Progenitor cell of endocrine pancreas (in vitro differentiated cells): ENCODE data around the gene KCNQ1. TPM values are rescaled to one million over a fixed set of nuclear protein-coding genes. Genes with fewer than 3 reads are reported as not detected.
A peak's percentile ranks its signal among the peaks of the same experiment; 100 is the strongest.

Source experiments
- DNase-seq: peaks from one replicate; pipeline ENCODE4 v3.0.0; 2021; ENCODE audit warnings: low spot score; ENCODE audit not compliant: unreplicated experiment
- H3K27ac Mint-ChIP-seq: 2 replicates; pipeline ENCODE4 v1.8.0; 2021; ENCODE audit warnings: mild to moderate bottlenecking, moderate library complexity, mixed read lengths
- H3K27me3 Mint-ChIP-seq: 2 replicates; pipeline ENCODE4 v1.8.0; 2021; ENCODE audit warnings: mixed read lengths
- H3K36me3 Mint-ChIP-seq: 2 replicates; pipeline ENCODE4 v1.8.0; 2022; ENCODE audit warnings: mixed read lengths; ENCODE audit not compliant: insufficient read depth
- H3K4me1 Mint-ChIP-seq: 2 replicates; pipeline ENCODE4 v1.8.0; 2021; ENCODE audit warnings: low read depth, mixed read lengths
- H3K4me3 Mint-ChIP-seq: 2 replicates; pipeline ENCODE4 v1.8.0; 2021; ENCODE audit warnings: low read depth, mild to moderate bottlenecking, moderate library complexity, mixed read lengths
- H3K9me3 Mint-ChIP-seq: 2 replicates; pipeline ENCODE4 v1.8.0; 2021; ENCODE audit warnings: low read depth, mixed read lengths
- total RNA-seq: library from RNA; stranded (reverse); gene quantifications from 2 replicates; pipeline ENCODE4 v1.2.1, GENCODE V29; 2021
- TF ChIP-seq, protein P1 (sequence below): fragments of 200-600 bp; sonication (generic); IDR thresholded peaks from one replicate; pipeline ENCODE4 v1.5.0; 2021; ENCODE audit warnings: antibody characterized with exemption, mild to moderate bottlenecking; ENCODE audit not compliant: unreplicated experiment

KCNQ1 gene
- total RNA-seq, 1 donor from 2014 or later: 3.3 TPM

DNA sequence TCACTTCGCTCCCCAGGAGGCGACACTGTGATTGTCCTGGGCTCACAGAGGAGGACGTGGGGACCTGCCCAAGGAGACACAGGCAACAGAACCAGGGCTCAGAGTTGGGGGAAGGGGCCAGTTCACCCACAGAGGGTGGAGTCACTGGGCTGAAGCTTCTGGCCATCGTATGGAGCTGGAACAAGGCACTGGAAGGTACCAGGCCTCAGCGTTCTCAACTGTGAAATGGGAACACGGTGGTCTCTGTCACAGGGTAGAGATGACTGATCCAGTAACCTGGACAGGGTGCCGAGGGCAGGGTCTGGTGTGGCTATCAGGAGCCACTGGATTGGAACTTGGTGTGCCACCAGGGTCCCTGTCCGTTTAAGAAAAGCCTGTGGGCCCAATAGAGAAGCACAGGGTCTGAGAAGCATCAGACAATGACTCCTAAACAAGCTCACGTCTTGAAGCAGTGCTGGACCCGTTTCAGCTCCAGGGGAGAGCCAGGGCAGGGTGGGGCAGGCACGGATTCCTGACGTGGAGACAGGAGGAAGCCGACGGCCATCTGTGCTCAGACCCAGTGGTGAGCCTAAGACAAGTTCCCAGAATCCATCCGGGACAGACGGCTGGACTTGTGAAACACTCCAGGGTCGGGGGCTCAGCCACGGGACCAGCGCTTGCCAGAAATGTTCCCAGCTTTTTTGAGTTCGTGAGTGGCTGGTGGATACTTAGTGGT is 280.0 kb downstream of the KCNQ1 start:
- no peak for DNase-seq
- Mint-ChIP-seq H3K27me3 (peaks cover 5% of the 10 kb centered on the region), H3K4me3 (no peak overlapping the region), H3K4me1 (peaks cover 52% of the 10 kb centered on the region), H3K27ac (peak overlapping the region; percentile 94), H3K36me3 (no peaks in the 10 kb centered on the region), H3K9me3 (no peaks in the 10 kb centered on the region)
- TF ChIP-seq, protein P1, sequence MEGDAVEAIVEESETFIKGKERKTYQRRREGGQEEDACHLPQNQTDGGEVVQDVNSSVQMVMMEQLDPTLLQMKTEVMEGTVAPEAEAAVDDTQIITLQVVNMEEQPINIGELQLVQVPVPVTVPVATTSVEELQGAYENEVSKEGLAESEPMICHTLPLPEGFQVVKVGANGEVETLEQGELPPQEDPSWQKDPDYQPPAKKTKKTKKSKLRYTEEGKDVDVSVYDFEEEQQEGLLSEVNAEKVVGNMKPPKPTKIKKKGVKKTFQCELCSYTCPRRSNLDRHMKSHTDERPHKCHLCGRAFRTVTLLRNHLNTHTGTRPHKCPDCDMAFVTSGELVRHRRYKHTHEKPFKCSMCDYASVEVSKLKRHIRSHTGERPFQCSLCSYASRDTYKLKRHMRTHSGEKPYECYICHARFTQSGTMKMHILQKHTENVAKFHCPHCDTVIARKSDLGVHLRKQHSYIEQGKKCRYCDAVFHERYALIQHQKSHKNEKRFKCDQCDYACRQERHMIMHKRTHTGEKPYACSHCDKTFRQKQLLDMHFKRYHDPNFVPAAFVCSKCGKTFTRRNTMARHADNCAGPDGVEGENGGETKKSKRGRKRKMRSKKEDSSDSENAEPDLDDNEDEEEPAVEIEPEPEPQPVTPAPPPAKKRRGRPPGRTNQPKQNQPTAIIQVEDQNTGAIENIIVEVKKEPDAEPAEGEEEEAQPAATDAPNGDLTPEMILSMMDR: no peak

- TF ChIP-seq, protein P1: no peak
- Mint-ChIP-seq H3K27ac (peak overlapping the region; percentile 94), H3K4me1 (peaks cover 59% of the 10 kb centered on the region), H3K4me3 (peak overlapping the region; percentile 34), H3K27me3 (peaks cover 5% of the 10 kb centered on the region), H3K9me3 (no peaks in the 10 kb centered on the region), H3K36me3 (no peaks in the 10 kb centered on the region)
- no peak for DNase-seq
Measured at GRCh38 chr11:2725368-2726300, 280.8 kb downstream of the KCNQ1 start.

- Mint-ChIP-seq H3K9me3 (no peaks in the 10 kb centered on the region), H3K4me1 (peaks cover 64% of the 10 kb centered on the region), H3K36me3 (no peaks in the 10 kb centered on the region), H3K27me3 (peaks cover 3% of the 10 kb centered on the region), H3K27ac (peak overlapping the region; percentile 86), H3K4me3 (no peak overlapping the region)
- no peak for DNase-seq
- TF ChIP-seq, protein P1: no peak
Measured at GRCh38 chr11:2726964-2727363, 282.2 kb downstream of the KCNQ1 start.

DNA sequence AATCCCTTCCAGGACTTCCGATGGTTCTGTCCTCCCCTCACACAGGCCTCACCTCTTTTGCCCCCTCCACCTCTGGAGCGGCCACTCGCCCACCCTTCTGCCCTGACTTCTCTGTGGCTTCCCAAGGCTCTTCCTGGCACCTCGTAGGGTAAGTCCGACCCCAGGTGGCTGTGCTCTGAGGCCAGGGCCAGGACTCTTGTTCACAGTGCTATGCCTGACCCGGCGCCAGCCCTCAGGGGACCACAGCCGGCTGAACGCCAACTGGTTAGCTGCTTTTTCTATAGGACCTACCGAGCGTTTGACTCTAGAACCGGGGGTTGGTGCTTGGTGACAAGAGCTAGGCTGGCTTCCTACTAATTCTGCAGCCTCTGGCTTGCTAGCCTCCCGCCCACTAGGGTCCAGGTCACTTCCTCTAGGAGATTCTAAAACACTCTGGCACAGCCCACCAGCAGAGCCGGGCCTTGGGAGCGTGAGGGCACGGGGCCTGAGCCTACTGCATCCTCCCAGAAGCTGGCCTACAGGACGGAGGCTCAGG is 283.4 kb downstream of the KCNQ1 start:
- Mint-ChIP-seq H3K27ac (peak overlapping the region; percentile 94), H3K36me3 (no peaks in the 10 kb centered on the region), H3K27me3 (no peaks in the 10 kb centered on the region), H3K4me1 (peaks cover 70% of the 10 kb centered on the region), H3K9me3 (no peaks in the 10 kb centered on the region), H3K4me3 (peak overlapping the region; percentile 54)
- no peak for DNase-seq
- TF ChIP-seq, protein P1: no peak

DNA sequence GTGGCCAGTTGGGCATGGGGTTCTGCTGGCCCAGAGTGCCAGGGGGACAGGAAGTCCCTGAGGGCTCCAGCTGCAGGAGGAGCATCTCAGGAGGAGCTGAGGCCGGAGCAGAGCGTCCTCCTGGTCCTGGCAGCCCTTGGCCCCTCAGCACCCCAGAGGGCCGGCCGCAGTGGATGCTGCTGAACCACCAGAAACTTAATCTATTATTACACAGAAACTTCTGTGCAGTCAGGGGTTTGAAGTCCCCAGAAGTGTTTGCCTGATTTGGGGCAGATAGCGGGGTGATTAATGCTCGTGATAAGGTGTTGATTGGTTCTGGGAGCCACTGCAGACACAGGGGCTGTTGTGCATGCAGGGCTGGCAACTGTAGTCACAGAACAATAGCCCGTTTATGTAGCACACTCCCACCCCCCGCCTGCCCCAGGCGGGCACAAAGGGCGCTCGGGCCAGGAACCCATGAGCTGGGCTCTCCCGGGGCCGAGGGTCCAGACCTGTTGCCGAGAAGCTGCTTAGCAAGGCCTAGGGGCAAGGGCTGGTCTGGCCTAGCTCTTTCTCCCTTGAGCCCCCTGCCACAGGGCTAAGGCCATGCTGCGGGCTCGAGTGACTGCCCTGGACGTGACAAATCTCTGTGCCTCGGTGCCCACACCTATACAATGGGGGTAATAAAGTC is 284.0 kb downstream of the KCNQ1 start:
- Mint-ChIP-seq H3K27ac (peak overlapping the region; percentile 94), H3K27me3 (no peaks in the 10 kb centered on the region), H3K4me3 (no peak overlapping the region), H3K9me3 (no peaks in the 10 kb centered on the region), H3K36me3 (no peaks in the 10 kb centered on the region), H3K4me1 (peaks cover 72% of the 10 kb centered on the region)
- DNase-seq: no peak
- TF ChIP-seq, protein P1: no peak
